AG04449 (cell line): ENCODE measurements around the gene ARID1B.

Experiments used
- CTCF ChIA-PET: fragments of 350-600 bp; formaldehyde crosslinking; extraction: SDS; loops from one replicate; lab custom pipeline; 2021; ENCODE audit warnings: antibody characterized with exemption; lab: Yijun Ruan, JAX
- POLR2A ChIA-PET: fragments of 400-600, 350-600 bp; formaldehyde crosslinking; extraction: SDS; loops from one replicate; lab custom pipeline; 2020; ENCODE audit warnings: antibody characterized with exemption, inconsistent platforms; lab: Yijun Ruan, JAX
- DNase-seq: peaks from one replicate; pipeline ENCODE4 v3.0.0-alpha.2; 2010; ENCODE audit warnings: low read depth, low spot score
- H3K4me3 ChIP-seq: 2 replicates; pipeline ENCODE4 v1.5.1; 2011; ENCODE audit warnings: low read depth, mild to moderate bottlenecking, control low read depth, low read length
- TF ChIP-seq, protein P1 (sequence below): IDR thresholded peaks from one replicate; pipeline ENCODE4 v1.5.1; 2011; ENCODE audit warnings: mild to moderate bottlenecking, moderate library complexity, low read length, control low read depth, inconsistent platforms; ENCODE audit not compliant: insufficient read depth; ENCODE audit errors: missing control alignments

The ARID1B gene

DNA sequence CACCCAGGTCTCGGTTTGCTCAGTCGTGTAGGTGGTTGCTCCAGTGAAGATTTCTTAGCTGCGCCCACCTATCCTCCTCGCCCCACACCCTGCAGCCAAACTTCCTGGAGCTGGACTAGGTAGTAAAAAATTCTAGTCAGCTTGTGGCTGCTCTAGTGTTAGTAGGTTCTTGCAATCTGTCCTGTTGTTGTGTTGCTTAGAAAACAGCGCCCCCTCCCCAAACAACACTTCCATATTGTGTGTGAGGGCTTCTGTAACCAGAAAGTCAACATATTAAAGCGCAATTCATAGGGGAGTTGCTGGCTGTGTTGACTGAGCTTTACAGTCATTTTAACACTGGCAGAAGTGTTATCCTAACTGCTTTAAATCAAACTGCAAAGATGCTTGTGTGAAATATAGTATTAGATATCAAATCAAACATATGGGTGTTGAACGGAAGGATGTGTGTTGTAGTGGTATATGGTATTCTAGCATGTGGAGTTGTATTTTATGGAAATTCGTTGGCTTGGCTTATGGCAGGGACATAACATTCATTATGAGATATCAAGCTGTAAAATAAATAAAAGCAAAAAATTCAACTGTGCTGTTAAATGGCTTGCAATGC, 122.5 kb downstream of the ARID1B start:
- no peak overlapping the region for H3K4me3 ChIP-seq
- no peak for DNase-seq
- TF ChIP-seq, protein P1, sequence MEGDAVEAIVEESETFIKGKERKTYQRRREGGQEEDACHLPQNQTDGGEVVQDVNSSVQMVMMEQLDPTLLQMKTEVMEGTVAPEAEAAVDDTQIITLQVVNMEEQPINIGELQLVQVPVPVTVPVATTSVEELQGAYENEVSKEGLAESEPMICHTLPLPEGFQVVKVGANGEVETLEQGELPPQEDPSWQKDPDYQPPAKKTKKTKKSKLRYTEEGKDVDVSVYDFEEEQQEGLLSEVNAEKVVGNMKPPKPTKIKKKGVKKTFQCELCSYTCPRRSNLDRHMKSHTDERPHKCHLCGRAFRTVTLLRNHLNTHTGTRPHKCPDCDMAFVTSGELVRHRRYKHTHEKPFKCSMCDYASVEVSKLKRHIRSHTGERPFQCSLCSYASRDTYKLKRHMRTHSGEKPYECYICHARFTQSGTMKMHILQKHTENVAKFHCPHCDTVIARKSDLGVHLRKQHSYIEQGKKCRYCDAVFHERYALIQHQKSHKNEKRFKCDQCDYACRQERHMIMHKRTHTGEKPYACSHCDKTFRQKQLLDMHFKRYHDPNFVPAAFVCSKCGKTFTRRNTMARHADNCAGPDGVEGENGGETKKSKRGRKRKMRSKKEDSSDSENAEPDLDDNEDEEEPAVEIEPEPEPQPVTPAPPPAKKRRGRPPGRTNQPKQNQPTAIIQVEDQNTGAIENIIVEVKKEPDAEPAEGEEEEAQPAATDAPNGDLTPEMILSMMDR = no peak
- POLR2A ChIA-PET = no interaction called here
- CTCF ChIA-PET = no interaction called here

DNA sequence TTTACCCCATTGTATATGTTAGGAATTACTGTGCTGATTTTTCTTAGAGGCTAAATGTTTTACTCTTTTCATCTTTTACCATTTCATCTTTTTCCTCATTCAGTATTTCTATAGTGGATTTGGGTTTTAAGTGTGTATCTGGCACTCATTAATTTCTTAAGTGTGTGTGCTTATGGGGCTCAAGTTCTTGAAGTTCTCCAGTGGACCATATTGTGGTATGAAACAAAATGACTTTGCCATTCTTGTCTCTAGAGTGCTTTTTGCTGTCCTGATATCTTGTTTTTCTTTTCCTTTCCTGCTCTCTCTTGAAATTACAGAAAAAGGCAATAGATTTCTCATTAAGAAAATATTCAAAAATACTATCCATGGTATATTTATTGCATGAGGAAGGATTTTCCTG, 123.1 kb downstream of the ARID1B start:
- TF ChIP-seq, protein P1 = no peak
- CTCF ChIA-PET = no interaction called here
- H3K4me3 ChIP-seq = no peak overlapping the region
- no peak for DNase-seq
- POLR2A ChIA-PET = no interaction called here

DNA sequence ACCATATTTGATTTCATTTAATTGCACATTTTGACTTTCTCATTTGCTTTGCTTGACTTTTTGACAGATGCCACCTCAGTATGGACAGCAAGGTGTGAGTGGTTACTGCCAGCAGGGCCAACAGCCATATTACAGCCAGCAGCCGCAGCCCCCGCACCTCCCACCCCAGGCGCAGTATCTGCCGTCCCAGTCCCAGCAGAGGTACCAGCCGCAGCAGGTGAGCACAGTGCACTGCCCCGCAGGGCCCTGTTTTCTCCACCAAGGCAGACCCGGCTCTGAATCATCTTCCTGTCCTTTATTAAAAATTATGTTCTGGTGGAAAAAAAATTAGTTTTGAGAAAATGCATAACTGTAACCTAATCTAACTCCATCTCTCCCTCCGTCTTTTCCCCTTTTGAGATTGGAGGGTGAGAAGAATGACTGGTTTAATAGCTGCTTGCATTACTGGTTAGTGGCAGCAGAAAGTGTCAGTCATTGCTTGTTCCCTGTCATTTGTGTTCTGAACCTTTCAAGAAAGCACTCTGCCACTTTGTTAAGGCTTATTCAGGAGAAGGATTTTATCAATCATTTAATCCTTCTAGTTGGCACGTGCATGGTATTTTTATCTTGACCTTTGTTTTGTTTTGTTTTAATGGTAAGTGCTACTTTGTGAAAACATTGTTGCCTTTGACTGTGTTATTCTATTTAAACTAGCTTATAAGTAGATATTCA, 124.3 kb downstream of the ARID1B start:
- TF ChIP-seq, protein P1 = no peak
- ChIA-PET POLR2A (no interaction called here), CTCF (interaction anchor here (0.9 kb wide), 1 partner anchor 9 kb away, joined by 3 read pairs; no protein-coding TSS in a partner anchor)
- DNase-seq = no peak
- no peak overlapping the region for H3K4me3 ChIP-seq

DNA sequence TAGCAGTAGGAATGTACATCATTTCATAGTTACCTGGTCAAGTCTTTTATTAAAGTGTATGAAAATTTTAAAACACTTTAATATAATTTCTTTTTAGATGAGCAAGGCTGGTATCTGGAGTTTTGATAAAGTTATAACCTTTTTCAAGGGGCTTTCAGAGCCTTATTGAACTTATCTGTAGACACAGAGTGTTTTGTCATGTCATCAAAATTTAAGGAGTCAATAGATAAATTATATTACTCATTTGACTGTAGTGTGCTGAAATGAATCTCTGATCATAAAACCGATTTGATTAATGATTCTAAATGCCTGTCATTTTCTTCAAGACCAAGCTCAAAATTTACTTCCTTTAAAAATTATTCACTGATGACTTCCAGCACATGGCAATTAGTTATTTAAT, 125.6 kb downstream of the ARID1B start:
- ChIA-PET POLR2A (no interaction called here), CTCF (no interaction called here)
- TF ChIP-seq, protein P1 = no peak
- DNase-seq = no peak
- H3K4me3 ChIP-seq = no peak overlapping the region

GRCh38 chr6:156904176-156904967, 127.2 kb downstream of the ARID1B start:
- DNase-seq = no peak
- TF ChIP-seq, protein P1 = no peak
- ChIA-PET CTCF (interaction anchor here (0.7 kb wide), 1 partner anchor 11 kb away, joined by 3 read pairs; no protein-coding TSS in a partner anchor), POLR2A (no interaction called here)
- no peak overlapping the region for H3K4me3 ChIP-seq

GRCh38 chr6:156905801-156906200, 128.6 kb downstream of the ARID1B start:
- ChIA-PET POLR2A (no interaction called here), CTCF (no interaction called here)
- TF ChIP-seq, protein P1 = no peak
- H3K4me3 ChIP-seq = no peak overlapping the region
- no peak for DNase-seq
